ENCODE data around the gene STIM2.

STIM2 gene

DNA sequence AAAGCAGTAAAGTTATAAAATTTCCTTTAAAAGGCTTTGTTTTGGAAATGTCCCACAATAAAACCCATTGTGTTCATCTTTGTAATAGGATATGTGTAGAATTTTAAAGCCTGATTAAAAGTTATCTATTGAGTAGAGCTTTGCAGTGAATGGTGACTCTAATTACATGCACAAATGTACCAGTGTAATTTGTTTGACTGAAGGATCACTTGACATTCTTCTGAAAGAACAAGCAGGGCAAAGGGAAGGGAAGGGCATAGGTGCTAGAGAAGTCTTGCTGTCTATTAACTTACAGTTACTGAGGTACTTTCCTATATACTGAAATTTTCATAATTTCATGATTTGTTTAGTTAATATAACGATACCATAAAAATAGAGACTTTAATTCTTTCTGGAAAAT is 70.8 kb downstream of the STIM2 start:
- Histone ChIP-seq H3F3A (ENCODE audit: low read depth) (no peaks in the 10 kb centered on the region), H2AFZ (ENCODE audit: low read length) (no peak overlapping the region), H3K79me2 (ENCODE audit: insufficient read depth, low read length) (peaks cover 5% of the 10 kb centered on the region; the same call in 1 of the 2 replicates), H3K36me3 (ENCODE audit: insufficient read depth, low read length) (no peaks in the 10 kb centered on the region), H3K4me2 (ENCODE audit: low read depth, low read length, poor library complexity, severe bottlenecking) (no peak overlapping the region), H3K9me2 (replicated peaks; ENCODE audit: low read depth, low read length) (no peaks in the 10 kb centered on the region), H3K9ac (ENCODE audit: low read depth, low read length, poor library complexity, severe bottlenecking) (no peak overlapping the region), H3K9me3 (ENCODE audit: insufficient read depth, low read depth, low read length) (no peaks in the 10 kb centered on the region), H3K4me3 (ENCODE audit: low read length, poor library complexity, severe bottlenecking) (no peak overlapping the region), H3K4me1 (ENCODE audit: insufficient read depth, low read length, poor library complexity, severe bottlenecking) (peaks cover 4% of the 10 kb centered on the region), H3K27me3 (ENCODE audit: insufficient read depth, low read length, poor library complexity, severe bottlenecking) (no peaks in the 10 kb centered on the region), H4K20me1 (ENCODE audit: insufficient read depth, low read length, poor library complexity, severe bottlenecking) (peaks cover 3% of the 10 kb centered on the region)
- TF ChIP-seq EZH2phosphoT487 (IDR thresholded peaks at IDR 0.05; ENCODE audit: borderline replicate concordance) = no peak
- TF ChIP-seq CTCF (conservative IDR thresholded peaks at IDR 0.05; ENCODE audit: low read length) = no peak

DNA sequence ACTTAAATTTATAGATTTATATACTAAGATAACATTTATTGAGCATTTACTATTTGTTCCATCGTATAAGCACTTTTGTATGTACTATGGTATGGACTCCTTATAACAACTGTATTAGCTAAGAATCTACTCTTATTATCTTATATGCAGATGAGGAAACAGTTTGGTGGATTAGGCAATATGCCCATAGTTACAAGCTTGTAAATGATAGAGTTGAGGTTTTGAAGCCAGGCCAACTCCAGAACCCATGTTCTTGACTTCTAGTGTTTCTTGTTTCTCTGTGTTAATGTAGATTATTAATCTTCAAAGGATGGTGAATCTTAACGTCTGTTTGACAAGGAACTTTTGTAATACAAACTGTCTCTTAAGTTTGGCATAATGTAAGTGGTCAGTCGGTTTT is 71.3 kb downstream of the STIM2 start:
- Histone ChIP-seq H2AFZ (ENCODE audit: low read length) (no peak overlapping the region), H3K27me3 (ENCODE audit: insufficient read depth, low read length, poor library complexity, severe bottlenecking) (no peaks in the 10 kb centered on the region), H3K4me2 (ENCODE audit: low read depth, low read length, poor library complexity, severe bottlenecking) (no peak overlapping the region), H3K4me3 (ENCODE audit: low read length, poor library complexity, severe bottlenecking) (no peak overlapping the region), H3F3A (ENCODE audit: low read depth) (no peaks in the 10 kb centered on the region), H3K9me2 (replicated peaks; ENCODE audit: low read depth, low read length) (no peaks in the 10 kb centered on the region), H3K4me1 (ENCODE audit: insufficient read depth, low read length, poor library complexity, severe bottlenecking) (peaks cover 4% of the 10 kb centered on the region), H4K20me1 (ENCODE audit: insufficient read depth, low read length, poor library complexity, severe bottlenecking) (peaks cover 3% of the 10 kb centered on the region), H3K79me2 (ENCODE audit: insufficient read depth, low read length) (peaks cover 5% of the 10 kb centered on the region; the same call in 1 of the 2 replicates), H3K36me3 (ENCODE audit: insufficient read depth, low read length) (no peaks in the 10 kb centered on the region), H3K9me3 (ENCODE audit: insufficient read depth, low read depth, low read length) (no peaks in the 10 kb centered on the region), H3K9ac (ENCODE audit: low read depth, low read length, poor library complexity, severe bottlenecking) (no peak overlapping the region)
- TF ChIP-seq CTCF (conservative IDR thresholded peaks at IDR 0.05; ENCODE audit: low read length) = no peak
- TF ChIP-seq EZH2phosphoT487 (IDR thresholded peaks at IDR 0.05; ENCODE audit: borderline replicate concordance) = no peak

GRCh38 chr4:26935397-26935796 is 74.8 kb downstream of the STIM2 start:
- Histone ChIP-seq H3K79me2 (ENCODE audit: insufficient read depth, low read length) (peaks cover 5% of the 10 kb centered on the region; the same call in 1 of the 2 replicates), H3K4me3 (ENCODE audit: low read length, poor library complexity, severe bottlenecking) (no peak overlapping the region)

More at GRCh38 chr4:26935397-26935796, 74.8 kb downstream of the STIM2 start:
- Histone ChIP-seq H3K9me3 (ENCODE audit: insufficient read depth, low read depth, low read length) (no peaks in the 10 kb centered on the region), H3K27me3 (ENCODE audit: insufficient read depth, low read length, poor library complexity, severe bottlenecking) (no peaks in the 10 kb centered on the region), H3K4me2 (ENCODE audit: low read depth, low read length, poor library complexity, severe bottlenecking) (no peak overlapping the region), H2AFZ (ENCODE audit: low read length) (no peak overlapping the region), H3K36me3 (ENCODE audit: insufficient read depth, low read length) (no peaks in the 10 kb centered on the region), H3K9ac (ENCODE audit: low read depth, low read length, poor library complexity, severe bottlenecking) (no peak overlapping the region), H4K20me1 (ENCODE audit: insufficient read depth, low read length, poor library complexity, severe bottlenecking) (peaks cover 3% of the 10 kb centered on the region), H3F3A (ENCODE audit: low read depth) (no peaks in the 10 kb centered on the region), H3K4me1 (ENCODE audit: insufficient read depth, low read length, poor library complexity, severe bottlenecking) (peaks cover 4% of the 10 kb centered on the region), H3K9me2 (replicated peaks; ENCODE audit: low read depth, low read length) (no peaks in the 10 kb centered on the region)
- TF ChIP-seq CTCF (conservative IDR thresholded peaks at IDR 0.05; ENCODE audit: low read length) (no peak), EZH2phosphoT487 (IDR thresholded peaks at IDR 0.05; ENCODE audit: borderline replicate concordance) (no peak)
